ENCODE measurements around the gene GLRX.

DNA sequence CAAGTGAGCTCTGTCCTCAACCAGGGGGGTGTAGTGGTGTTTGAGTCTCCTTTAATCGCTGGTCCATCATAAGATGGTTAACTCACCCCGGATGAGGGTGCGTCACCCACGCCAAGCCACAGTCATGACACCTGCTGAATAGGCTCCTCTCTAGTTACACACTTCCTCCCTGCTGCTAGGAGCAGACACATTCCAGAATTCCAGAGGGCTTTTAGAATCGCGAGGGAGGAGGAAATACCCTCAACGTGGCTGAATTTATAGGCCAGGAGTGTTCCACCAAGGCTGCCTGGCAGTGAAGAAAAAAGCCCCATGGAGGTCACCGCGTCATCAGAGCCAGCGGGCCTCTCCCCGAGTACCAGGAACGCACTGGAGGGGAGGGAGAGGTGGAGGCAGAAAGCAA is 5.1 kb downstream of the GLRX start:
- TF ChIP-seq, protein P1, sequence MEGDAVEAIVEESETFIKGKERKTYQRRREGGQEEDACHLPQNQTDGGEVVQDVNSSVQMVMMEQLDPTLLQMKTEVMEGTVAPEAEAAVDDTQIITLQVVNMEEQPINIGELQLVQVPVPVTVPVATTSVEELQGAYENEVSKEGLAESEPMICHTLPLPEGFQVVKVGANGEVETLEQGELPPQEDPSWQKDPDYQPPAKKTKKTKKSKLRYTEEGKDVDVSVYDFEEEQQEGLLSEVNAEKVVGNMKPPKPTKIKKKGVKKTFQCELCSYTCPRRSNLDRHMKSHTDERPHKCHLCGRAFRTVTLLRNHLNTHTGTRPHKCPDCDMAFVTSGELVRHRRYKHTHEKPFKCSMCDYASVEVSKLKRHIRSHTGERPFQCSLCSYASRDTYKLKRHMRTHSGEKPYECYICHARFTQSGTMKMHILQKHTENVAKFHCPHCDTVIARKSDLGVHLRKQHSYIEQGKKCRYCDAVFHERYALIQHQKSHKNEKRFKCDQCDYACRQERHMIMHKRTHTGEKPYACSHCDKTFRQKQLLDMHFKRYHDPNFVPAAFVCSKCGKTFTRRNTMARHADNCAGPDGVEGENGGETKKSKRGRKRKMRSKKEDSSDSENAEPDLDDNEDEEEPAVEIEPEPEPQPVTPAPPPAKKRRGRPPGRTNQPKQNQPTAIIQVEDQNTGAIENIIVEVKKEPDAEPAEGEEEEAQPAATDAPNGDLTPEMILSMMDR (IDR thresholded peaks at IDR 0.05) = no peak
- no peak for TF ChIP-seq POLR2A (IDR thresholded peaks at IDR 0.05)
